Heart left ventricle (tissue), 13 donors: Measurements from ENCODE around the gene BORCS8.

Experiments
- POLR2A ChIP-seq, 2 donors: fragments of 450-650 bp; IDR thresholded peaks; one replicate each; pipeline ENCODE4 v1.6.1; 2017; ENCODE audit warnings: antibody characterized with exemption in 2 of 2, mild to moderate bottlenecking in 2 of 2, moderate library complexity in 2 of 2
- TF ChIP-seq, protein P1 (sequence below), 12 donors: fragments of 200-600 bp; sonication (generic) in 4 of 12; IDR thresholded peaks; one replicate each; pipeline versions ENCODE4 v1.5.0 to v1.8.0; 2018 to 2022; ENCODE audit warnings: antibody characterized with exemption in 12 of 12, mild to moderate bottlenecking in 5 of 12
- donor health status: ischemic (EF 13 %, LVEDD 7.1; RV severe dilation, severe dysfunction).
- donor health status: DM: no; HTN: yes; CAD: no.
- donor health status: DM: no; HTN: no; CAD: no.
- donor health status: ischemic (EF 25% LVEDD 6.9; RV normal size, moderate dysfunction).
- donor health status: ischemic (EF 25% LVEDD 5.7; RV mildly dilated, moderate dysfunction).
- donor health status: ischemic (EF 35%, LVEDD 5.7; RV mildly dilated, moderate dysfunction).
- donor health status: nonischemic (EF 11% LVEDD 7.7; RV severe dilation, severe dysfunction).
- donor health status: DM: yes; HTN: yes; CAD: no.
- donor health status: PGD.
- donor health status: ischemic (EF 29% LVEDD 5.4; RV normal size, mild dysfunction).
- donor health status: nonischemic (EF 23%, LVEDD 6.1; RV moderate dilation, normal function).

DNA sequence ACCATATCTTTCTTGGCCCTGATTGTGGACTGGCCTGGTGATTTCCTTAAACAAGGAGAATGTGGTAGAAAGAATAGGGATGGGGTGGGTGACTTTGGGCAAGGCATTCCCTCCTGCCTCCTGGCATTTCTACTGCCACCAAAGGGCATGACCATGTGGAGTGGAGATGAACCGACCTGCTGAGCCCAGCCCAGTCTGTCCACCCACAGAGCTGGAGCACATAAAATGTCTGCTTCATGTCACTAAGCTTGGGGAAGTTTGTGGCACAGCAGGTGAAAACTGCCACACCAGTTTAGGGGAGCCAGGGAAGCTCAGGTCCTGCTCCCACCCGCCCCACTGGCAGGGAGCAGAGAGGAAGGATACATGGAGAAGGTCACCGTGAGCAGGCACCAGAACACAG is 60.0 kb downstream of the BORCS8 start:
- TF ChIP-seq, protein P1, sequence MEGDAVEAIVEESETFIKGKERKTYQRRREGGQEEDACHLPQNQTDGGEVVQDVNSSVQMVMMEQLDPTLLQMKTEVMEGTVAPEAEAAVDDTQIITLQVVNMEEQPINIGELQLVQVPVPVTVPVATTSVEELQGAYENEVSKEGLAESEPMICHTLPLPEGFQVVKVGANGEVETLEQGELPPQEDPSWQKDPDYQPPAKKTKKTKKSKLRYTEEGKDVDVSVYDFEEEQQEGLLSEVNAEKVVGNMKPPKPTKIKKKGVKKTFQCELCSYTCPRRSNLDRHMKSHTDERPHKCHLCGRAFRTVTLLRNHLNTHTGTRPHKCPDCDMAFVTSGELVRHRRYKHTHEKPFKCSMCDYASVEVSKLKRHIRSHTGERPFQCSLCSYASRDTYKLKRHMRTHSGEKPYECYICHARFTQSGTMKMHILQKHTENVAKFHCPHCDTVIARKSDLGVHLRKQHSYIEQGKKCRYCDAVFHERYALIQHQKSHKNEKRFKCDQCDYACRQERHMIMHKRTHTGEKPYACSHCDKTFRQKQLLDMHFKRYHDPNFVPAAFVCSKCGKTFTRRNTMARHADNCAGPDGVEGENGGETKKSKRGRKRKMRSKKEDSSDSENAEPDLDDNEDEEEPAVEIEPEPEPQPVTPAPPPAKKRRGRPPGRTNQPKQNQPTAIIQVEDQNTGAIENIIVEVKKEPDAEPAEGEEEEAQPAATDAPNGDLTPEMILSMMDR (IDR thresholded peaks at IDR 0.05), result no peak
- TF ChIP-seq POLR2A (IDR thresholded peaks at IDR 0.05), result no peak
